Tibial artery (tissue), 4 donors: Measurements from ENCODE around the gene PPM1L.

Experiments used
- DNase-seq, 2 donors: peaks; one replicate each; pipeline ENCODE4 v3.0.0-alpha.2; 2019
- H3K27ac ChIP-seq, 2 donors: fragments of 200-600 bp; sonication (generic) in 1 of 2; 1 replicate in 1 of 2; 2 replicates in 1 of 2; pipeline ENCODE4 v1.5.1; 2018 to 2019; ENCODE audit warnings: mild to moderate bottlenecking in 1 of 2
- H3K27me3 ChIP-seq, 2 donors: fragments of 200-600 bp; sonication (generic) in 1 of 2; one replicate each; pipeline versions ENCODE4 v1.5.1 to v1.6.0; 2016 to 2019
- H3K36me3 ChIP-seq, 3 donors: fragments of 200-600 bp; sonication (generic) in 2 of 3; one replicate each; pipeline ENCODE4 v1.5.1; 2016 to 2019; ENCODE audit warnings: mild to moderate bottlenecking in 2 of 3
- H3K4me1 ChIP-seq, 4 donors: fragments of 200-600 bp; sonication (generic) in 2 of 4; 1 replicate in 3 of 4; 2 replicates in 1 of 4; pipeline ENCODE4 v1.5.1; 2016 to 2019
- H3K4me3 ChIP-seq, 2 donors: fragments of 200-600 bp; sonication (generic) in 1 of 2; 1 replicate in 1 of 2; 2 replicates in 1 of 2; pipeline ENCODE4 v1.5.1; 2018 to 2019; ENCODE audit warnings: mild to moderate bottlenecking in 2 of 2
- H3K9me3 ChIP-seq, 3 donors: fragments of 200-600 bp; sonication (generic) in 1 of 3; one replicate each; pipeline ENCODE4 v1.5.1; 2016 to 2019
- intact Hi-C: fragments of 100-400 bp; cut with DNase I; formaldehyde crosslinking; loops from one replicate; pipeline ENCODE4 v1.15.0; 2023; ENCODE audit warnings: low total_unique reads
- TF ChIP-seq, protein P1 (sequence below), 2 experiments: fragments of 200-600 bp in 1 of 2; fragments of 450-650 bp in 1 of 2; IDR thresholded peaks; one replicate each; pipeline ENCODE4 v1.5.1; 2017 to 2019; ENCODE audit warnings: antibody characterized with exemption in 2 of 2, mild to moderate bottlenecking in 1 of 2, moderate library complexity in 1 of 2

PPM1L gene

DNA sequence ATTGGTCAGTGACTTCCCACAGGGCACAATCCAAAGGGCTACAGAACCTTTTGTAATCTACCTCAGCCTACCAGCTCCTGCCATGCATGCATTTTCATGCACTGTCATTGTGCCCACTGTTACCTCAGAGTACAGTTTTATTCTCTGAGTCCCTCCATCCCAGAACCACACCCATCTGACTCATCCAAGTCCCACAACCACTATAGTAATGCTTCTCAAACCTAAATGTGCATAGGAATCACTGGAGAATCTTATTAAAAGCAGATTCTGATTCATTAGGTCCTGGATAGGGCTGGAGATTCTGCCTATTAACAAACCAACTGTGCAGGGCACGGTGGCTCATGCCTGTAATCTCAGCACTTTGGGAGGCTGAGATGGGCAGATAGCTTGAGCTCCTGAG is 352.8 kb downstream of the PPM1L start:
- intact Hi-C loops: no loop called here
- Histone ChIP-seq H3K4me3 (no peak overlapping the region), H3K27me3 (no peaks in the 10 kb centered on the region), H3K36me3 (no peaks in the 10 kb centered on the region), H3K4me1 (peaks cover 0 to 8% (median 5%) of the 10 kb centered on the region in 4 donors), H3K27ac (no peak overlapping the region), H3K9me3 (peaks cover 0 to 4% (median 0%) of the 10 kb centered on the region in 3 donors)
- TF ChIP-seq, protein P1, sequence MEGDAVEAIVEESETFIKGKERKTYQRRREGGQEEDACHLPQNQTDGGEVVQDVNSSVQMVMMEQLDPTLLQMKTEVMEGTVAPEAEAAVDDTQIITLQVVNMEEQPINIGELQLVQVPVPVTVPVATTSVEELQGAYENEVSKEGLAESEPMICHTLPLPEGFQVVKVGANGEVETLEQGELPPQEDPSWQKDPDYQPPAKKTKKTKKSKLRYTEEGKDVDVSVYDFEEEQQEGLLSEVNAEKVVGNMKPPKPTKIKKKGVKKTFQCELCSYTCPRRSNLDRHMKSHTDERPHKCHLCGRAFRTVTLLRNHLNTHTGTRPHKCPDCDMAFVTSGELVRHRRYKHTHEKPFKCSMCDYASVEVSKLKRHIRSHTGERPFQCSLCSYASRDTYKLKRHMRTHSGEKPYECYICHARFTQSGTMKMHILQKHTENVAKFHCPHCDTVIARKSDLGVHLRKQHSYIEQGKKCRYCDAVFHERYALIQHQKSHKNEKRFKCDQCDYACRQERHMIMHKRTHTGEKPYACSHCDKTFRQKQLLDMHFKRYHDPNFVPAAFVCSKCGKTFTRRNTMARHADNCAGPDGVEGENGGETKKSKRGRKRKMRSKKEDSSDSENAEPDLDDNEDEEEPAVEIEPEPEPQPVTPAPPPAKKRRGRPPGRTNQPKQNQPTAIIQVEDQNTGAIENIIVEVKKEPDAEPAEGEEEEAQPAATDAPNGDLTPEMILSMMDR (IDR thresholded peaks at IDR 0.05): no peak
- DNase-seq: no peak

DNA sequence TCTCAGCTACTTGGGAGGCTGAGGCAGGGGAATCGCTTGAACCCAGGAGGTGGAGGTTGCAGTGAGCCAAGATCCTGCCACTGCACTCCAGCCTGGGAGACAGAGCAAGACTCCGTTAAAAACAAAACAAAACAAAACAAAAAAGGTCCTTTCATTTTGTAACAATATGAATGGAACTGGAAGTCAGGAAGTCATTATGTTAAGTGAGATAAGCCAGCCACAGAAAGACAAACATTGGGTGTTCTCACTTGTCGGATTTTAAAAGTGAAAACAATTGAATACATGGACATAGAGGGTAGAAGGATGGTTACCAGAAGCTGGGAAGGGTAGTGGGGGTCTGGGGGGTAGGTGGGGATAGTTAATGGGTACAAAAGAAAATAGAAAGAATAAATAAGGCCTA is 361.6 kb downstream of the PPM1L start:
- H3K27me3 ChIP-seq: no peaks in the 10 kb centered on the region
- H3K27ac ChIP-seq: no peak overlapping the region
- H3K36me3 ChIP-seq: peaks cover 0 to 7% (median 0%) of the 10 kb centered on the region in 3 donors
- DNase-seq: no peak
- H3K4me1 ChIP-seq: no peaks in the 10 kb centered on the region
- TF ChIP-seq, protein P1 (IDR thresholded peaks at IDR 0.05): no peak
- intact Hi-C loops: no loop called here
- no peak overlapping the region for H3K4me3 ChIP-seq
- peaks cover 0 to 77% (median 29%) of the 10 kb centered on the region in 3 donors for H3K9me3 ChIP-seq

DNA sequence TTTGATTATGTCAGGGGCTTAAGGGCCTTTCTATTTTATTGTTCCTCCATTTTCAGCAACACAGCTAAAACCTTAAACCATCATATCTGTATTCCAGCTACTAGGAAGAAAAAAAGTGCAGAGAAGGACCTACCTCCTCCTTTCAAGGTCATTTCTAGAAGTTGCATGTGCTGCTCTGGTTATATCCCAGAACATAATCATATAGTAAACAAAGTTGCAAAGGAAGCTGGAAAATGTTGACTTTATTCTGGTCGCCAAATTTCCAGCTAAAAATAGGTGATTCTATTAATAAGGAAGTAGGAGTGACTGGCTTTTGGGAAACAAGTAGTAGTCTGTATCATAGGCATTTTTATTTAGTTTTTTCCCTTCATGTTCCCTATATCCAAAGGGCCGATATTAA is 370.5 kb downstream of the PPM1L start:
- no peak for DNase-seq
- Histone ChIP-seq H3K27ac (no peak overlapping the region), H3K4me3 (no peak overlapping the region), H3K9me3 (peaks cover 0 to 31% (median 18%) of the 10 kb centered on the region in 3 donors), H3K27me3 (no peaks in the 10 kb centered on the region), H3K4me1 (peaks cover 0 to 5% (median 2%) of the 10 kb centered on the region in 4 donors), H3K36me3 (no peaks in the 10 kb centered on the region)
- intact Hi-C loops: no loop called here
- TF ChIP-seq, protein P1 (IDR thresholded peaks at IDR 0.05): no peak
